H1 (cell line): ENCODE data around the gene MED13. TPM values are rescaled to one million over a fixed set of nuclear protein-coding genes. Genes with fewer than 3 reads are reported as not detected.

Experiments used
- HDAC6 ChIP-seq: IDR thresholded peaks from one replicate; pipeline ENCODE4 v1.7.1; 2012; ENCODE audit warnings: low read depth, mild to moderate bottlenecking, inconsistent platforms, low read length, moderate library complexity
- polyA plus RNA-seq, 7 experiments: library from polyadenylated mRNA; depleted of rRNA in 3 of 7; stranded (reverse) in 5 of 7; unstranded in 2 of 7; fragments of >200 nt in 5 of 7; fragments of 200-250 nt in 2 of 7; gene quantifications; 1 replicate in 5 of 7; 2 replicates in 1 of 7; 4 replicates in 1 of 7; pipeline versions ENCODE4 v1.2.1 to v1.2.3, GENCODE V29; 2011 to 2013; ENCODE audit warnings: missing spikeins in 2 of 7, mixed read lengths in 2 of 7
- total RNA-seq: library from RNA; stranded (reverse); fragmentation: NEBNext Ultra II Directional; extraction: Animal tissue kit (Norgen Biotek cat#: 25700); gene quantifications from 2 replicates; pipeline ENCODE4 v1.2.1, GENCODE V29; 2021
- TF ChIP-seq, protein P1 (sequence below): IDR thresholded peaks from 2 replicates; pipeline ENCODE4 v1.6.1; 2012; ENCODE audit warnings: low read length, inconsistent platforms

The MED13 gene
- total and polyA plus RNA-seq, 2 of the 8 experiments (the other 6 are each of a cell fraction or from before 2014, with no cell fraction given), result 11.3 to 44.8 TPM

DNA sequence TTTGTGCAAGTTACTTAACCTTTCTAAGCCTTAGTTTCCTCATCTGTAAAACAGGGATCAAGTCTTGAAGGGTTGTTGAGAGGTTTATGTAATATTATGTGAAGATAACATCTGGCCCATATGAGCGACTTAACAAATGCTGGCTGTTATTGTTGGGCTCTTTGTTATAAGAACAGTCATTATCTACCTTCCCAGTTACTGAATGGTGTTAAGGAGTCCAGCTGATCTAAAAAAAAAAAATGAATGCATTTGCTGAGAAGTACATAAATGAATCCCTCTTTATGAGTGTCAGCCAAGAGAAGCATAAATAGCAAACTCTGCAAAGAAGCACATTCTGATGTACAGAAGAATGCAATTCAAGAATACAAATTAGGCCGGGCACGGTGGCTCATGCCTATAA lies 24.3 kb upstream of the MED13 start (continued):
- TF ChIP-seq, protein P1, sequence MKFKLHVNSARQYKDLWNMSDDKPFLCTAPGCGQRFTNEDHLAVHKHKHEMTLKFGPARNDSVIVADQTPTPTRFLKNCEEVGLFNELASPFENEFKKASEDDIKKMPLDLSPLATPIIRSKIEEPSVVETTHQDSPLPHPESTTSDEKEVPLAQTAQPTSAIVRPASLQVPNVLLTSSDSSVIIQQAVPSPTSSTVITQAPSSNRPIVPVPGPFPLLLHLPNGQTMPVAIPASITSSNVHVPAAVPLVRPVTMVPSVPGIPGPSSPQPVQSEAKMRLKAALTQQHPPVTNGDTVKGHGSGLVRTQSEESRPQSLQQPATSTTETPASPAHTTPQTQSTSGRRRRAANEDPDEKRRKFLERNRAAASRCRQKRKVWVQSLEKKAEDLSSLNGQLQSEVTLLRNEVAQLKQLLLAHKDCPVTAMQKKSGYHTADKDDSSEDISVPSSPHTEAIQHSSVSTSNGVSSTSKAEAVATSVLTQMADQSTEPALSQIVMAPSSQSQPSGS, result no peak
- no peak for TF ChIP-seq HDAC6
